CD4-positive, alpha-beta T cell treated with Interleukin-21 for 1 hour (primary cell): ENCODE data around the gene CLEC3B.
"Not testable (repeated sequence)": the region's sequence is repeated elsewhere in the genome, so short reads cannot be mapped to it uniquely, and the experiment has no call there.

Source experiments
- DNase-seq: peaks from one replicate; pipeline ENCODE4 v3.0.0-alpha.2; 2020

CLEC3B gene, protein sequence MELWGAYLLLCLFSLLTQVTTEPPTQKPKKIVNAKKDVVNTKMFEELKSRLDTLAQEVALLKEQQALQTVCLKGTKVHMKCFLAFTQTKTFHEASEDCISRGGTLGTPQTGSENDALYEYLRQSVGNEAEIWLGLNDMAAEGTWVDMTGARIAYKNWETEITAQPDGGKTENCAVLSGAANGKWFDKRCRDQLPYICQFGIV

DNA sequence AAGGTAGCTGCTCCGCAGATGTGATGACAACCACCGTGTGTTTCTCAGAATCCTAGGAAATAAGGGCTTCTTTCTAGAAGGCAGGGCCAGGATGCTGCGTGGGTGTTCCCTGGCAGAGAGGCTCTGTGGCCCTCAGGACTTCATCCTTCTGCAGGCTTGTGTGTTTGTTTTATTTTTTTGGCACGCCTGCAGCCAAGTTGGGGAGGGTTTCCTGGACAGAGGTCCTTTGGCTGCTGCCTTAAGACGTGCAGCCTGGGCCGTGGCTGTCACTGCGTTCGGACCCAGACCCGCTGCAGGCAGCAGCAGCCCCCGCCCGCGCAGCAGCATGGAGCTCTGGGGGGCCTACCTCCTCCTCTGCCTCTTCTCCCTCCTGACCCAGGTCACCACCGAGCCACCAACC, at the start of gene CLEC3B:
Gene CLEC3B, plus strand, starts transcription at position 266 of the 400 bp plus-strand sequence. Its CDS starts 60 bp downstream, at position 326.
- DNase-seq, result no peak

DNA sequence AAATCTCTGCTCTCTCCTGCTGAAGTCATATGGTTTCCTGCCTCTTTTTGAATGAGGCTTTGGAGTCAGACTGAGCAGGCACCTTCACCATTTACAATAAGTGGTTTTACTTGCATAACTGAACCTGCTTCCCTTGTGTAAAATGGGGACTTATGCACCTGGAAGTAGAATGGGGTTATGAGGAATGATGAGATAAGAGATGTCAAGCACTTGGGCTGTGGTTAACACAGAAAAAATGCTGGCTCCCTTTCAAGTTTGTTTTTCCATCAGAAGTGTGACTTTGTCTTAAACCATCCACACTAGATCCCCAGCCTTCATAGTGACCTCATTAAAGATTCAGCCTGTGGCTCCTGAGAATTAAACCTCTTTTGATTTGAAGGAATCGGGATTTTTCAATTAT, 44.9 kb upstream of the CLEC3B start:
- DNase-seq, result no peak

- DNase-seq, result peak; percentile 16
Measured at GRCh38 chr3:44981751-44982150, 44.4 kb upstream of the CLEC3B start.

DNA sequence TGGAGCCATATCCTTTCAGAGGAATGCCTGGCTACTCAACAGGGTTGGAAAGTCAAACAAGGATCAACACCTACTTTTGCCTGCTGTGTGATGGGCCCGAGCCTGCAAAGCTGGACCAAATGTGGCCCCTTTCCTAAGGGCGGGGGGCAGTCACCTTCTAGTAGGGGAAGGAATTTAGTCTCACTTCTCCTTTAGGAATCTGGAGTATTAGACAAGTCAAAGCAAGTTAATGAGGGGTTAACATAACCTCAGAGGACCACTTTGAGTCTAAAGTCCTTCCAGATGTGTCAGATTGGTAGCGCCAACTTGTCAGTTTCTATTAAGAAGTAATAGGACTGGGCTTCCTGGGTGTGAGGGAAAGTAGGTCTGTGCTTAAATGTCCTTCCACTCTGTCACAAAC, 43.3 kb upstream of the CLEC3B start:
- no peak for DNase-seq

DNA sequence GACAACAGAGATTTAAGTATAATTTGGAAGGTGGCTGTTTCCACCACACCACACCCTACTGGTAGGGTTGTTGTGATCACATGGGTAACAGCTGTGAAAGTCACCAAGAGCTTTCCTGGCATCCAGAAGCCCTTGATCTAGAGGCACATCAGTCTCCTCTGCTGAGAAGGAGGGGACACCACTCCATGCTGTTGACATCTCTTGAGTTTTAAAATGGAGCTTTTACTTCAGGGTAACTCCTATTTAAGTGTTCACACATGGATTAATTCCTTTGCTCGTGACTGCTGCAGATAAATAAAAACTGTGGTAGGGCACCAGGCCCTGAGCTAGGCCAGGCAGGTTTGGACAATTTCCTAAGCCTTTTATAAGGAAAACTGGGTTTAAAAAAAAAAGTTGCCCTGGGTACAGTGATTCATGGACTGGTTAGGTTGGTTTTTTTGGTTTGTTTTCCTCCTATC, 42.6 kb upstream of the CLEC3B start:
- DNase-seq, result no peak

DNA sequence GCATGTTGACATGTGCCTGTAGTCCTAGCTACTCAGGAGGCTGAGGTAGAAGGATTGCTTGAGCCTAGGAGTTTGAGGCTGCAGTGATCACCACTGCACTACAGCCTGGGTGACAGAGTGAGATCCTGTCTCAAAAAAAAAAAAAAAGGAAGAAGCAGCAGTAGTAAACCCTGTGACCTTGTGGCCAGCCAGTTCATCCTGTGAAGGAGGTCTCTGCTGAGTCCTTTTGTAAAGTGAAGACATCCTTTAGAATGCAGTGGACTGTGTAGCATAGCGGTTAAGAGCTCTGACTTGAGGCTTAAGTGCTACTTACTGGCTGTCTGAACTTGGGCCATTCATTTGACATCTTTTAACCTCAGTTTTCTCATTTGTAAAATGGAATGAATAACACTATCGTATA, 41.8 kb upstream of the CLEC3B start:
- DNase-seq, result peak; percentile 19

DNA sequence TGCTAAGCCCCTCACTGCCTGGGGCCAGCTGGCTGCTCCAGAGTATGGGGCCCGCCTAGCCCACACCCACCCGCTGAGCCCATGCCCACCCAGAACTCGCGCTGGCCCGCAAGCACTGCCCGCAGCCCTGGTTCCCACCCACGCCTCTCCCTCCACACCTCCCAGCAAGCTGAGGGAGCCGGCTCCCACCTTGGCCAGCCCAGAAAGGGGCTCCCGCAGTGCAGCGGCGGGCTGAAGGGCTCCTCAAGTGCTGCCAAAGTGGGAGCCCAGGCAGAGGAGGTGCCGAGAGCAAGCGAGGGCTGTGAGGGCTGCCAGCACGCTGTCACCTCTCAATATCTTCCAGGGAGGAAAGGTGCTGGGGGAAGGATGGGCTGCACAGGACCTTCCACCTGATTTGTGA, 39.8 kb upstream of the CLEC3B start:
- not testable (repeated sequence) for DNase-seq

GRCh38 chr3:44987332-44987731, 38.8 kb upstream of the CLEC3B start:
- DNase-seq, result no peak

- DNase-seq, result no peak
Measured at GRCh38 chr3:44988073-44988472, 38.0 kb upstream of the CLEC3B start.

- DNase-seq, result no peak
Measured at GRCh38 chr3:44989141-44989540, 37.0 kb upstream of the CLEC3B start.

DNA sequence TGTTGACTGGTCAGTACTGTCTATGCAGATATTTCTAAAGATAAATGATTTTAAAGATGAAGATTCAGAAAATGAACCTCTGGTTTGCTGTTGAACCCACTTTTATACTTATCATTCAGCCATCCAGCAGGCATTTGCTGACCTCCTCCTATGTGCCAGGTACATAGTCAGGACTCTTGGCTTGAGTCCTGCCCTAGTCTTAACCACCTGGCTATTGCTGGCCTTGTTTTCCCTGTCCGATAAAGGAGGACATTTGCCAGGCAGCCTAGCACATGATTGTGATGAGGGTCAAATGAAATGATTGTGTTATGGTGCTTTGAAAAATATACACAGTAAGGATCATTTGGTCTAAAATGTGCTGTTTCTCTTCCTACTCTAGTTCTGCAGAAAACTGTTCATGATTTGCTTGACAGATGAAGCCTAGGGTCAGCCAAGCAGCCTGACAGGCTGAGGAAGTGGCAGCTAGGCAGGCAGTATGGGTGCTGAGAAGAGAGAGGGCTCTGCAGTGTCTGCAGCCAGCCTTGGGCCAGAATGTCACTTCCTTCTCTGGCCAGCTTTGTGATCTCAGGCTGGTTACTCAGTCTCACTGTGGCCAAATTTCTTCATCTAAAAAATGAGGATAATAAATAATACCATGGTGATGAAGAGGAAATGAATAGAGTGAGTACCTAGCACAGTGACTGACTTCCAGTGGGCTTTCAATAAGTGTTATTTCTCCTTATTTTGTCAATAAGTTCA, 36.3 kb upstream of the CLEC3B start:
- DNase-seq, result no peak

- DNase-seq, result no peak
Measured at GRCh38 chr3:44991326-44991725, 34.8 kb upstream of the CLEC3B start.

- DNase-seq, result peak; percentile 28
Measured at GRCh38 chr3:44992555-44993470, 33.3 kb upstream of the CLEC3B start.

- no peak for DNase-seq
Measured at GRCh38 chr3:44993471-44994205, 32.5 kb upstream of the CLEC3B start.

DNA sequence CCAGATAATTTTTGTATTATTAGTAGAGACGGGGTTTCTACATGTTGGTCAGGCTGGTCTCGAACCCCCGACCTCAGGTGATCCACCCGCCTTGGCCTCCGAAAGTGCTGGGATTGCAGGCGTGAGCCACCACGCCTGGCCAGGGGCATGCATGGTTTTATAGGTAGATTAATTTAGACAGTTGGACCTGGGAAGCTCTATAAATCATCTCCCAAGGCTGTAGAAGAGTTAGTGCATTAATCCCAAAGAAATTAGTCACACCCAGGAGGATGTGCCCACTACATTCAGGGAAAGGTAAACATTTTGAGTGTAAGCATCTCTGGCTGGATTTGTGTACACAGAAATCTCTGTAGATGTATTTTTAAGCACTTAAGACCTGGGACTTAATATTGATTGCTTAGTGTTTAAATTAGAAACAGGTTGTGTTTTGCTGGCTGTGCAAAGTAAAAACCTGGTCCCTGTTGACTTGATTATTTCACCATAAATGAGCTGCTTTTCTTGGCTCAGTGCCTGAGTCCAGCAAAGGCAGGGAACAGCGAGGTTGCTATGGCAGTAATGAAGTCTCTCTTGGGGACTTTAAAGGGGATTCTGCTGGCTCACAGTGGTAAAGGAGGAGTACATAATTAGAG, 30.8 kb upstream of the CLEC3B start:
- no peak for DNase-seq

DNA sequence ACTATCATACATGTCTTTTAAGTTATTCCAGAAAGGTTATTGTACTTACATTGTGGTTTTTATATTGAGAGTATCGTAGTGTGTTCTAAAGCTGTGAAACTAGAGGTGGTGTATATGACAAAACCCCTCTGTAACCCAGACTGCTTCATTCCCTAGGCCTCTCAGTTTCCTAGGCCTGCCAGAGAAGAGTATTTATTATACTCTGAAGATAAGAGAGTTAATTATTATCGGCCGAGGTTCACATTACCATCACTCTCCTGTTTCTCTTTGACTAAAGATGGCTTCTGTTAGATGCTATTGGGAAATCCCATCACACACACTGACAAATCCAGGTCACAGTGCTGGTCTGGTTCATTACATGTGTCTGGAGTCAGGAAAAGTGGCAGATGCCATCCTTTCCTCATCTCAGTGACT, 29.5 kb upstream of the CLEC3B start:
- no peak for DNase-seq

- no peak for DNase-seq
Measured at GRCh38 chr3:44999782-45000181, 26.3 kb upstream of the CLEC3B start.

- DNase-seq, result no peak
Measured at GRCh38 chr3:45000823-45001222, 25.3 kb upstream of the CLEC3B start.

- DNase-seq, result no peak
Measured at GRCh38 chr3:45001738-45002137, 24.4 kb upstream of the CLEC3B start.

DNA sequence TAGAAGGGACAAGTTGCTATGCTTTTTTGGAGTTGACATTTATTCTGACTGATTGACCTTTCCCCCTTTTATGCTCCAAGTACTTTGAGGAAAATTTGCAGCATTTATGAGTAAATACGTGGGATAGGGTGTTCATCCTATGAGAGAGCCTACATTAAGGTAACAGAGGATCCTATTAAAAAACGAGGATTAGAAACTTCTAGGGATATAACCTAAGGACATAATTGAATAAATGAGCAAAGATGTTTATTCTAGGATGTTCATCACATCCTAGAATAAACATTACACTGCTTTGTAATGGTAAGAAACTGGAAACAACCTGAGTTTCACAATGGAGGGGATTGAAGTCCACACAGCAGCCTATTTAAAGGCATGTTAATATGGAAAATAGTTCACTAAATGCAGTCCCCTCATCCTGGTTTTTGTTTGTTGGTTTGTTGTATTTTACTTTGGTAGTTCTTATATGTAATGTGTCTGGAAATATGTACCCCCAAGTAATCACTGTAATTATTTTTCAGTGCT, 23.9 kb upstream of the CLEC3B start:
- DNase-seq, result no peak

DNA sequence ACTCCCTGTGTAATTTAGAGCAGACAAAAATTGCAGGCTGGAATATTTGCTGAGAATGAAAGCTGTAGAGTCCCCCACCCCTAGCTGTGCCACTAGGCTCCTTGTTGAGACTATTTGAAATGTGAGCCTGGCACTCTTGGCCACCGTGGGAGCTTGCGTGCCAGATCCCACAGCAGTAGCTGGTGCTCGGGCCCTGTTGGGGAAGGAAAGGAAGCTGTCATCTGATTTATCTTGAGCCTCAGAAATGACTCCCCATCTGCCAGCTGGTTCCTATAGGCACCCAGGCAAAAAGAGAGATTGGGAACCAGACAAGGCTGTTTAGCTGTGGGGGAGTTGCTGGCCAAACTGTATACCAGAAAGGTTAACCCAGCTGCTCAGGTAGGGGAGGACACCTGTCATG, 23.4 kb upstream of the CLEC3B start:
- DNase-seq, result no peak

- no peak for DNase-seq
Measured at GRCh38 chr3:45003406-45003805, 22.7 kb upstream of the CLEC3B start.
